HG03521 (cell line): ENCODE measurements around the gene RARA.
"Not testable (repeated sequence)": the region's sequence is repeated elsewhere in the genome, so short reads cannot be mapped to it uniquely, and the experiment has no call there.

Experiments
- ATAC-seq: cut with Tn5 transposase; IDR thresholded peaks from one replicate; pipeline ENCODE4 v1.9.1; 2021; ENCODE audit warnings: mild to moderate bottlenecking, moderate library complexity; ENCODE audit not compliant: unreplicated experiment

RARA gene

GRCh38 chr17:40373999-40374398 is 65.0 kb downstream of the RARA start:
- no peak for ATAC-seq

DNA sequence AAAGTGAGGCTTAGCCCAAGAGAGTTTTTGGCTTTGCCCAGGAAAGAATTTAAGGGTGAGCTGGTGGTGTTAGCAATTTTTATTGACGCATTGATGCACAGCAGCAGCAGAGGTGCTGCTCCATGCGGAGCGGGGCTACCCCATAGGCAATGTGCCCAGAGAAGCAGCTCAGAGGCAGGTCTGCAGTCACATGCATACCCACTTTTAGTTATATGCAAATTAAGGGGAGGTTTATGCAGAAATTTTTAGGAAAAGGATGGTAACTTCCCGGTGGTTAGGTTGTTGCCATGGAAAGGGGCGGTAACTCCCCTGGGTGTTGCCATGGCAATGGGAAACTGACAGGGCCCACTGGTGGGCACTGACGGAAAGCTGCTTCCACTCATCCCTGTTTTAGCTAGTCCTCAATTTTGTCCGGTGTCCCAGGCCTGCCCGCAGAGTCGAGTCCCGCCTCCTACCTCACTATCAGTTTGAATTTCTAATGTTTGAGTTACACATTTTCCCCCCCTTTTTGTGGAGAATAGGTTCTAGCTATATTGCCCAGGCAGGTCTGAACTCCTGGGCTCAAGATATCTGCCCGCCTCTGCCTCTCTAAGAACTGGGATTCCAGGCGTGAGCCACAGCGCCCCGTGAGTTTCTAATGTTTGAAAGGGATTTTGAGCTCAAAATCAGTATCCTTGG is 66.0 kb downstream of the RARA start:
- ATAC-seq = no peak

DNA sequence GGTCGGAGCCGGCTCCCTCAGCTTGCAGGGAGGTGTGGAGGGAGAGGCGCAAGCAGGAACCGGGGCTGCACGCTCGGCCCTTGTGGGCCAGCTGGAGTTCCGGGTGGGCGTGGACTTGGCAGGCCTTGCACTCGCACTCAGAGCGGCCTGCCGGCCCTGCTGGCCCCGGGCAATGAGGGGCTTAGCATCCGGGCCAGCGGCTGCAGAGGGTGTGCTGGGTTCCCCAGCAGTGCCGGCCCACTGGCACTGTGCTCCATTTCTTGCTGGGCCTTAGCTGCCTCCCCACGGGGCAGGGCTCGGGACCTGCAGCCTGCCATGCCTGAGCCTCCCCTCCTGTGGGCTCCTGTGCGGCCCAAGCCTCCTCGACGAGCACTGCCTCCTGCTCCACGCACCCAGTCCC is 66.8 kb downstream of the RARA start:
- ATAC-seq = not testable (repeated sequence)

GRCh38 chr17:40376541-40376940 is 67.6 kb downstream of the RARA start:
- ATAC-seq = not testable (repeated sequence)

DNA sequence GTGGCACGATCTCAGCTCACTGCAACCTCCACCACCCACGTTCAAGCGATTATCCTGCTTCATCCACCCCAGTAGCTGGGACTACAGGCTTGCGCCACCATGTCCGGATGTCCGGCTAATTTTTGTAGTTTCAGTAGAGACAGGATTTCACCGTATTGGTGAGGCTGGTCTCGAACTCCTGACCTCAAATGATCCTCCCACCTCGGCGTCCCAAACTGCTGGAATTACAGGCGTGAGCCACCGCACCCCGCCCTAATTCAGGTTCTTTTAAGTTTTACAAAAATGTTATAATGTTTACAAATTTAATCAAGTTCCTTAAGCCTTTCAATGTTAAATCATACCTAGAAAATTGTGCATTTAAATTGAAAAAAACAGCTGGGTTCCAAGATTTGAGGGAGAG is 68.9 kb downstream of the RARA start:
- no peak for ATAC-seq

DNA sequence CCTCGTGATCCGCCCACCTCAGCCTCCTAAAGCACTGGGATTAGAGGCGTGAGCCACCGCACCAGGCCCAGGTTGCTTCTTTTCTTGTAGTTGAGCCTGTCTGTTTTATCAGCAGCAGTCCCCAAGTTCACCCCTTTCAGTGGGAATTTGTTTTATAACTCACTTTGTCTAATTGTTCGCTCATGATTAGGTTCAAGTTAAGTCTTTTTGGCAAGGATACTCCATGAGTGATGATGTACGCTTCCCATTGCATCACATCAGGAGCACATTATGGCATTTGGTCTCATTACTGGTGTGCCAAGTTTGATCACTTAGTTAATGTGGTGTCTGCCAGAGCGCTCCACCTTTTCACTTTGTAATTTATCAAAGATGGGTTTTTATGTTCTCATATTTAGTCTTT is 70.0 kb downstream of the RARA start:
- no peak for ATAC-seq

- no peak for ATAC-seq
Measured at GRCh38 chr17:40382251-40382650, 73.3 kb downstream of the RARA start.

DNA sequence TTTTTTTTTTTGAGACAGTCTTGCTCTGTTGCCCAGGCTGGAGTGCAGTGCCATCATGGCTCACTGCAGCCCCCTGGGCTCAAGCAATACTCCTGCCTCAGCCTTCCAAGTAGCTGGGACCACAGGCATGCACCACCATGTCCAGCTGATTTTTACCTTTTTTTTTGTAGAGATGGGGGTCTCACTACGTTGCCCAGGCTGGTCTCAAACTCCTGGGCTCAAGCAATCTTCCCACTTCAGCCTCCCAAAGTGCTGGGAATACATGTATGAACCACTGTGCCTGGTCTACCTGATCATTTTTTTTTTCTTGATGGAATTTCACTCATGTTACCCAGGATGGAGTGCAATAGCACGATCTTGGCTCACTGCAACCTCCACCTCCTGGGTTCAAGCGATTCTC is 77.6 kb downstream of the RARA start:
- ATAC-seq = not testable (repeated sequence)

DNA sequence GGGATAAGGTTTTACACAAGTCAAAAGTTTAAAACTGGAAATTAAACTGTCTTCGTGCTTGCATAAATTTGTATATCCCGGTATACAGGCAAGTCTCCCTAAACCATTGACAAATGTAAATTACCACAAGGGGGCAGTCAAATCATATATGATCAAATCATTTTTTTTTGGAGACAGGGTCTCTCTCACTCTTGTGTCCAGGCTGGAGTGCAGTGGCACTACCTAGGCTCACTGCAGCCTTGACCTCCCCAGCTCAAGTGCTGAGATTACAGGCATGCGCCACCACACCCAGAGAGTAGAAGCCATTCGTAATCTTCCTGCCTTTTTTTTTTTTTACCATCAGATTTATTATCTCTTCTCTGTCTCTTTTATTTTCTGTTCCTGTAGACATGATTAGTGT is 90.2 kb downstream of the RARA start:
- ATAC-seq = no peak

DNA sequence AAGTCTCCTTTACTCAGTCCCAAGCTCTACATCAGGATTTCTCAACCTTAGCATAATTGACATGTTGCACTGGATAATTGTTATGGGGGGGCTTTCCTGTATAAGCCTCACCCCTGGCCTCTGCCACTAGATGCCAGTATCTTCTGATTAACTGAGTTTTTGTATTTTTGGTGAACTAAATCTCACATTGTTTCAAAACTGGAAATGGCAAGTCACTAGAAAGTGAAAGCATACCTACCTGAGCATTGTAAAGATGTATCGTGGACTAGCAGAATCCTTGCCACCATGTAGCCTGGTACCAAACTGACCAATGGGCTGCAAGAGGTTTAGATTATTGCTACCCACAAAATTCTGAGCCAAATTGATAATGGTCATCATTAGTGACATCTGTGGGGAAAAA is 93.7 kb downstream of the RARA start:
- ATAC-seq = no peak

GRCh38 chr17:40404003-40404402 is 95.0 kb downstream of the RARA start:
- ATAC-seq = no peak
